ENCODE data around the gene DSCAM.

The DSCAM gene

GRCh38 chr21:40853956-40854688, 7.2 kb upstream of the DSCAM start:
- peaks cover 0 to 3% of the 10 kb centered on the region in 2 donors for H3K27me3 ChIP-seq (ENCODE audit: control insufficient read depth in 1 of 2, insufficient read depth in 2 of 2, low read length in 2 of 2)
- H3K9me3 ChIP-seq (ENCODE audit: control insufficient read depth in 2 of 2, low read length in 2 of 2): peaks cover 0 to 7% of the 10 kb centered on the region in 2 donors
- H3K4me1 ChIP-seq (ENCODE audit: control insufficient read depth, insufficient read depth, low read length): no peaks in the 10 kb centered on the region
- no peak overlapping the region for H3K4me3 ChIP-seq (ENCODE audit: low read length in 2 of 2)
- H3K36me3 ChIP-seq (ENCODE audit: control insufficient read depth in 2 of 2, insufficient read depth in 2 of 2, low read length in 2 of 2): no peaks in the 10 kb centered on the region
- H3K27ac ChIP-seq (ENCODE audit: low read length): no peak overlapping the region
- no peak overlapping the region for H3K9ac ChIP-seq (ENCODE audit: low read length in 2 of 2)

DNA sequence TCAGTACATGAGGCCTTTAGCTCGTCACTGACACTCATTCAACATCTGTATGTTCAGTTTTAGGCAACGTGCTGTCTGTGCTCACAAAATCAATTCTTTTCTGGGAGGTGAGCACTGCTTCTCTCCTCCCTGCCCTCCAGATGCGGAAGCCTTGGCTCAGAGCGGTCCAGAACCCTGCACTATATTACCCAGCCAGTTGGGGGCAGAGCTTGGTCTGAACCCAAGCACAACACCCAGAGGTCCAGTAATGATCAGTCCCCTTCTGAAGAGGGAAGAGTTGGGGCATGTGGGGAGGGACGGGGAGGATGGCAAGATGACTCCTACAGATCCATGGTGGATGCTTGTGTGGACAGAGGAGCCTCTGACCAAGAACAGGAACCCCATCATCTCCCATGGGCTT, 5.6 kb upstream of the DSCAM start:
- no peaks in the 10 kb centered on the region for H3K4me1 ChIP-seq (ENCODE audit: control insufficient read depth, insufficient read depth, low read length)
- H3K27ac ChIP-seq (ENCODE audit: low read length): no peak overlapping the region
- peaks cover 0 to 12% of the 10 kb centered on the region in 2 donors for H3K27me3 ChIP-seq (ENCODE audit: control insufficient read depth in 1 of 2, insufficient read depth in 2 of 2, low read length in 2 of 2)
- H3K4me3 ChIP-seq (ENCODE audit: low read length in 2 of 2): no peak overlapping the region
- H3K9ac ChIP-seq (ENCODE audit: low read length in 2 of 2): no peak overlapping the region
- no peaks in the 10 kb centered on the region for H3K36me3 ChIP-seq (ENCODE audit: control insufficient read depth in 2 of 2, insufficient read depth in 2 of 2, low read length in 2 of 2)
- H3K9me3 ChIP-seq (ENCODE audit: control insufficient read depth in 2 of 2, low read length in 2 of 2): peaks cover 0 to 6% of the 10 kb centered on the region in 2 donors

DNA sequence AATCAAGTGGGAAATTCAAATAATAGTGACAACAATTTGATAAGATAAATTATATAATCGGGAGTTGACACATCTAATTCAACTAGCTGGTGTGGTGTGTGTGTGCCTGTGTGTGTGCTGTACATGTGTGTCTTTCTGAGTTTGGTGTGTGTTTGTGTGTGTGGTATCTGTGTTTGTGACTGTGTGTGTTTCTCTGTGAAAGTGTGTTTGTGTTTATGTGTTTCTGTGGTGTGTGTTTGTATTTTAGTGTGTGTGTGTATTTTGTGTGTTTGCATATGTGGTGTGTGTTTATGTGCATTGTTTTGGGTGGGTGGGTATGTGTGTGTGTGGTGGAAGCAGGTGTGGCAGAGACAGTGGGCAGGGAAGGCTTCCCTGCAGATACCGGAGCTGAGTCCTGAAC, 4.8 kb upstream of the DSCAM start:
- H3K4me3 ChIP-seq (ENCODE audit: low read length in 2 of 2): no peak overlapping the region
- no peak overlapping the region for H3K27ac ChIP-seq (ENCODE audit: low read length)
- peaks cover 3% of the 10 kb centered on the region for H3K4me1 ChIP-seq (ENCODE audit: control insufficient read depth, insufficient read depth, low read length)
- H3K9me3 ChIP-seq (ENCODE audit: control insufficient read depth in 2 of 2, low read length in 2 of 2): no peaks in the 10 kb centered on the region
- no peak overlapping the region for H3K9ac ChIP-seq (ENCODE audit: low read length in 2 of 2)
- H3K36me3 ChIP-seq (ENCODE audit: control insufficient read depth in 2 of 2, insufficient read depth in 2 of 2, low read length in 2 of 2): no peaks in the 10 kb centered on the region
- H3K27me3 ChIP-seq (ENCODE audit: control insufficient read depth in 1 of 2, insufficient read depth in 2 of 2, low read length in 2 of 2): peaks cover 7 to 18% of the 10 kb centered on the region in 2 donors

GRCh38 chr21:40850071-40850470, 3.1 kb upstream of the DSCAM start:
- H3K27ac ChIP-seq (ENCODE audit: low read length): no peak overlapping the region
- no peak overlapping the region for H3K4me3 ChIP-seq (ENCODE audit: low read length in 2 of 2)
- H3K36me3 ChIP-seq (ENCODE audit: control insufficient read depth in 2 of 2, insufficient read depth in 2 of 2, low read length in 2 of 2): no peaks in the 10 kb centered on the region
- peaks cover 4% of the 10 kb centered on the region for H3K4me1 ChIP-seq (ENCODE audit: control insufficient read depth, insufficient read depth, low read length)
- peaks cover 19 to 28% of the 10 kb centered on the region in 2 donors for H3K27me3 ChIP-seq (ENCODE audit: control insufficient read depth in 1 of 2, insufficient read depth in 2 of 2, low read length in 2 of 2)
- H3K9me3 ChIP-seq (ENCODE audit: control insufficient read depth in 2 of 2, low read length in 2 of 2): no peaks in the 10 kb centered on the region
- no peak overlapping the region for H3K9ac ChIP-seq (ENCODE audit: low read length in 2 of 2)

DNA sequence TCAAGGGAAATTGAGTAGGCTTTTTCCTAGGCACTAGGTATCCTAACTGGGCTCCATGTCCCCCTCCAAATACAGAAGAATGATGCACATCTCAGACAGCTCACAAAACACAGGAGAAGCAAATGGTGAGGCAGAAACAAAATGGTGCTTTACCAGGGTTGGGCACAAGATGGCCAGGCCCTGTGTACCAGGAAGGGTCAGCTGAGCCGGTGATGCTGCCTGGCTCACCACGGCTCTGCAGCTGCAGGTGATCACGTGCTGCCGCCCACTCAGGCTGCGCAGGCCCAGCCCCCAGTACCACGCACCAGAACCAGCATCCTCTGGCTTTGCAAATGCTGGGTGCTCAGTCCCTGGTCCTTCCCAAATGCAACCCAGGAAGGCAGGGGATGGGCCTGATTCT, 993 bp upstream of the DSCAM start:
- no peak overlapping the region for H3K9ac ChIP-seq (ENCODE audit: low read length in 2 of 2)
- H3K36me3 ChIP-seq (ENCODE audit: control insufficient read depth in 2 of 2, insufficient read depth in 2 of 2, low read length in 2 of 2): no peaks in the 10 kb centered on the region
- peaks cover 27 to 33% of the 10 kb centered on the region in 2 donors for H3K27me3 ChIP-seq (ENCODE audit: control insufficient read depth in 1 of 2, insufficient read depth in 2 of 2, low read length in 2 of 2)
- H3K4me3 ChIP-seq (ENCODE audit: low read length in 2 of 2): no peak overlapping the region
- H3K9me3 ChIP-seq (ENCODE audit: control insufficient read depth in 2 of 2, low read length in 2 of 2): no peaks in the 10 kb centered on the region
- H3K27ac ChIP-seq (ENCODE audit: low read length): no peak overlapping the region
- H3K4me1 ChIP-seq (ENCODE audit: control insufficient read depth, insufficient read depth, low read length): peaks cover 4% of the 10 kb centered on the region

DNA sequence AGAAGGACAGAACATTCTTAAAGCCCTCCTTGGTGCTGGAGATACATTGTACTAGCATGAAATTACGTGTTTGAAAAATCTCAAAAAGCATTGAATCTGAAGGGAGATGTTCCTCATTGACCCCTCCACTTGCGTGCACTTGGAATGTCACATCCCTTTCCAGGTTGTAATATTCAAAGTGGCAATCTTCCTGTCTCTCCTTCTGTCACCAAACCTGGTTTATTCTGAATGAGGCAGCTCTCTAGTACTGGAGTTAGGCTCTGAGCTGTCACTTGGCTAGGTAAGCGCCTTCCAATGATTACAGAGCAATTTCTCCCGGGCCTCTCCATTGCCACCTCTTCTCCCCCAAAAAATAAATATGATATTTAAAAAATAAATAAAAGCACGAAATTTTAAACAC, 855 bp downstream of the DSCAM start:
- no peak overlapping the region for H3K27ac ChIP-seq (ENCODE audit: low read length)
- H3K4me3 ChIP-seq (ENCODE audit: low read length in 2 of 2): no peak overlapping the region
- no peak overlapping the region for H3K9ac ChIP-seq (ENCODE audit: low read length in 2 of 2)

DNA sequence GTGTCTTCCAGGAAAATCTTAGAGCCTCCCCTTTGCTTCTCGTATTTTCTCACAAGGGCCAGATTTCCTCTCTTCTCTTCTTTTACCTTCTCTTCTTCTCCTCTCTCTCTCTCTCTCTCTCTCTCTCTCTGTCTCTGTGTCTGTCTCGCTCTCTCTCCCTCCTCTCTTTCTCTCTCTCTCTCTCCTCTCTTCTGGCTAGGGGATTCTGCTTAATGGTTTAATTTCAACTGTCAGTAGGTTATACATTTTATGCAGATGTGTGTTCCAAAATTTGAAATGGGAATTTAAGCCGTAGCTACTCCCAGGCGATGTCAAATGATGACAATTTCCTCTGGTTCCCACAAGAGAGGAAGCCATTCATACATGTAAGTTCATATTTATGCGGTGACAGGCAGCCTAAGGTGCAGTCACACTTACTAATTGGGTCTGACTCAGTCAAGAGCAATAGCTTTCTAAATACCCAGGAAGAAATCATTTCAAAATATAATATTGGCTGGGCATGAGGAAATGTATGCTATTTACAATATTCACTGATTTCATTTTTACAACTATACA, 1.4 kb downstream of the DSCAM start:
- Histone ChIP-seq H3K36me3 (ENCODE audit: control insufficient read depth in 2 of 2, insufficient read depth in 2 of 2, low read length in 2 of 2) (no peaks in the 10 kb centered on the region), H3K4me3 (ENCODE audit: low read length in 2 of 2) (no peak overlapping the region), H3K27ac (ENCODE audit: low read length) (no peak overlapping the region), H3K27me3 (ENCODE audit: control insufficient read depth in 1 of 2, insufficient read depth in 2 of 2, low read length in 2 of 2) (peaks cover 40 to 49% of the 10 kb centered on the region in 2 donors), H3K9me3 (ENCODE audit: control insufficient read depth in 2 of 2, low read length in 2 of 2) (no peaks in the 10 kb centered on the region), H3K4me1 (ENCODE audit: control insufficient read depth, insufficient read depth, low read length) (peaks cover 8% of the 10 kb centered on the region), H3K9ac (ENCODE audit: low read length in 2 of 2) (no peak overlapping the region)

More for the DNA sequence above, 855 bp downstream of the DSCAM start:
- Histone ChIP-seq H3K27me3 (ENCODE audit: control insufficient read depth in 1 of 2, insufficient read depth in 2 of 2, low read length in 2 of 2) (peaks cover 40 to 44% of the 10 kb centered on the region in 2 donors), H3K4me1 (ENCODE audit: control insufficient read depth, insufficient read depth, low read length) (peaks cover 8% of the 10 kb centered on the region), H3K36me3 (ENCODE audit: control insufficient read depth in 2 of 2, insufficient read depth in 2 of 2, low read length in 2 of 2) (no peaks in the 10 kb centered on the region), H3K9me3 (ENCODE audit: control insufficient read depth in 2 of 2, low read length in 2 of 2) (no peaks in the 10 kb centered on the region)

- Histone ChIP-seq H3K9ac (ENCODE audit: low read length in 2 of 2) (no peak overlapping the region), H3K27ac (ENCODE audit: low read length) (no peak overlapping the region), H3K36me3 (ENCODE audit: control insufficient read depth in 2 of 2, insufficient read depth in 2 of 2, low read length in 2 of 2) (no peaks in the 10 kb centered on the region), H3K4me1 (ENCODE audit: control insufficient read depth, insufficient read depth, low read length) (peaks cover 8% of the 10 kb centered on the region), H3K9me3 (ENCODE audit: control insufficient read depth in 2 of 2, low read length in 2 of 2) (no peaks in the 10 kb centered on the region), H3K27me3 (ENCODE audit: control insufficient read depth in 1 of 2, insufficient read depth in 2 of 2, low read length in 2 of 2) (peaks cover 40 to 50% of the 10 kb centered on the region in 2 donors), H3K4me3 (ENCODE audit: low read length in 2 of 2) (no peak overlapping the region)
Observed at GRCh38 chr21:40844935-40845334, 2.0 kb downstream of the DSCAM start.

GRCh38 chr21:40842197-40842552, 4.8 kb downstream of the DSCAM start:
- peaks cover 8% of the 10 kb centered on the region for H3K4me1 ChIP-seq (ENCODE audit: control insufficient read depth, insufficient read depth, low read length)
- H3K9me3 ChIP-seq (ENCODE audit: control insufficient read depth in 2 of 2, low read length in 2 of 2): no peaks in the 10 kb centered on the region
- H3K9ac ChIP-seq (ENCODE audit: low read length in 2 of 2): no peak overlapping the region
- H3K36me3 ChIP-seq (ENCODE audit: control insufficient read depth in 2 of 2, insufficient read depth in 2 of 2, low read length in 2 of 2): no peaks in the 10 kb centered on the region
- peaks cover 37 to 42% of the 10 kb centered on the region in 2 donors for H3K27me3 ChIP-seq (ENCODE audit: control insufficient read depth in 1 of 2, insufficient read depth in 2 of 2, low read length in 2 of 2)
- H3K4me3 ChIP-seq (ENCODE audit: low read length in 2 of 2): peak overlapping the region in 1 of 2 donors; percentile 61
- no peak overlapping the region for H3K27ac ChIP-seq (ENCODE audit: low read length)

GRCh38 chr21:40841524-40842196, 5.3 kb downstream of the DSCAM start:
- Histone ChIP-seq H3K27me3 (ENCODE audit: control insufficient read depth in 1 of 2, insufficient read depth in 2 of 2, low read length in 2 of 2) (peaks cover 32 to 41% of the 10 kb centered on the region in 2 donors), H3K4me3 (ENCODE audit: low read length in 2 of 2) (peak overlapping the region; percentile 61 to 73), H3K9ac (ENCODE audit: low read length in 2 of 2) (no peak overlapping the region)

More at GRCh38 chr21:40841524-40842196, 5.3 kb downstream of the DSCAM start:
- Histone ChIP-seq H3K9me3 (ENCODE audit: control insufficient read depth in 2 of 2, low read length in 2 of 2) (no peaks in the 10 kb centered on the region), H3K36me3 (ENCODE audit: control insufficient read depth in 2 of 2, insufficient read depth in 2 of 2, low read length in 2 of 2) (no peaks in the 10 kb centered on the region), H3K27ac (ENCODE audit: low read length) (no peak overlapping the region), H3K4me1 (ENCODE audit: control insufficient read depth, insufficient read depth, low read length) (peaks cover 4% of the 10 kb centered on the region)
